Mesenchymal stem cell (in vitro differentiated cells and primary cell): ENCODE results near the gene EYA2.

Experiments used
- DNase-seq: peaks from one replicate; pipeline ENCODE4 v3.0.0-alpha.2; 2013
- H2AFZ ChIP-seq: one replicate; pipeline ENCODE4 v1.6.1; 2013; ENCODE audit warnings: low read depth, mild to moderate bottlenecking, control low read depth, inconsistent platforms, low read length, moderate library complexity
- H2AK5ac ChIP-seq: 2 replicates; pipeline ENCODE4 v1.6.1; 2013; ENCODE audit warnings: low read length, moderate library complexity, mild to moderate bottlenecking, inconsistent platforms; ENCODE audit not compliant: severe bottlenecking
- H2BK120ac ChIP-seq: one replicate; pipeline ENCODE4 v1.6.1; 2013; ENCODE audit warnings: low read depth, mild to moderate bottlenecking, inconsistent platforms, low read length, moderate library complexity
- H2BK12ac ChIP-seq, 2 experiments: one replicate each; pipeline ENCODE4 v1.6.1; 2013; ENCODE audit warnings: inconsistent platforms in 2 of 2, low read length in 2 of 2, mild to moderate bottlenecking in 2 of 2, moderate library complexity in 2 of 2, control low read depth in 1 of 2
- H2BK15ac ChIP-seq: one replicate; pipeline ENCODE4 v1.6.1; 2013; ENCODE audit warnings: mild to moderate bottlenecking, low read depth, inconsistent platforms; ENCODE audit not compliant: poor library complexity, severe bottlenecking
- H2BK5ac ChIP-seq: 2 replicates; pipeline ENCODE4 v1.6.1; 2013; ENCODE audit warnings: low read depth, mild to moderate bottlenecking, low read length, control low read depth, inconsistent platforms; ENCODE audit not compliant: poor library complexity, severe bottlenecking
- H3K14ac ChIP-seq, 2 experiments: one replicate each; pipeline ENCODE4 v1.6.1; 2013; ENCODE audit warnings: inconsistent platforms in 2 of 2, low read length in 2 of 2, control low read depth in 1 of 2, mild to moderate bottlenecking in 1 of 2, moderate library complexity in 1 of 2
- H3K18ac ChIP-seq, 2 experiments: one replicate each; pipeline ENCODE4 v1.6.1; 2013; ENCODE audit warnings: inconsistent platforms in 2 of 2, low read length in 2 of 2, control low read depth in 1 of 2, low read depth in 1 of 2, mild to moderate bottlenecking in 1 of 2
- H3K23ac ChIP-seq, 2 experiments: one replicate each; pipeline ENCODE4 v1.6.1; 2013; ENCODE audit warnings: inconsistent platforms in 2 of 2, low read length in 2 of 2, mild to moderate bottlenecking in 2 of 2, moderate library complexity in 2 of 2, control low read depth in 1 of 2
- H3K27ac ChIP-seq: 2 replicates; pipeline ENCODE4 v1.5.1; 2013; ENCODE audit warnings: mild to moderate bottlenecking, moderate library complexity, low read length, control low read depth, inconsistent platforms; ENCODE audit not compliant: poor library complexity, severe bottlenecking
- H3K27me3 ChIP-seq, 2 experiments: 2 replicates each; pipeline versions ENCODE4 v1.6.1 to v1.7.0; 2013; ENCODE audit warnings: low read length in 2 of 2, mild to moderate bottlenecking in 2 of 2, moderate library complexity in 2 of 2, control low read depth in 1 of 2, inconsistent platforms in 1 of 2; ENCODE audit not compliant: control insufficient read depth in 1 of 2, insufficient read depth in 1 of 2
- H3K36me3 ChIP-seq, 2 experiments: 2 replicates each; pipeline versions ENCODE4 v1.6.1 to v1.7.0; 2013; ENCODE audit warnings: low read length in 2 of 2, control low read depth in 1 of 2, inconsistent platforms in 1 of 2, low read depth in 1 of 2, mild to moderate bottlenecking in 1 of 2; ENCODE audit not compliant: insufficient read depth in 2 of 2, control insufficient read depth in 1 of 2
- H3K4ac ChIP-seq, 2 experiments: one replicate each; pipeline ENCODE4 v1.6.1; 2013; ENCODE audit warnings: inconsistent platforms in 2 of 2, low read length in 2 of 2, mild to moderate bottlenecking in 2 of 2, moderate library complexity in 2 of 2, control low read depth in 1 of 2, low read depth in 1 of 2
- H3K4me1 ChIP-seq: 2 replicates; pipeline ENCODE4 v1.6.1; 2013; ENCODE audit warnings: low read depth, low read length, control low read depth; ENCODE audit not compliant: control insufficient read depth, insufficient read depth
- H3K4me2 ChIP-seq: 2 replicates; pipeline ENCODE4 v1.6.1; 2013; ENCODE audit warnings: low read length, mild to moderate bottlenecking, inconsistent platforms; ENCODE audit not compliant: poor library complexity, severe bottlenecking
- H3K4me3 ChIP-seq, 2 experiments: 2 replicates each; pipeline versions ENCODE4 v1.5.1 to v1.7.0; 2013; ENCODE audit warnings: low read length in 2 of 2, mild to moderate bottlenecking in 2 of 2, control low read depth in 1 of 2, low read depth in 1 of 2; ENCODE audit not compliant: insufficient read depth in 1 of 2
- H3K79me1 ChIP-seq: replicated peaks from 2 replicates; pipeline ENCODE4 v1.6.1; 2013; ENCODE audit warnings: mild to moderate bottlenecking, control low read depth, low read length, inconsistent platforms; ENCODE audit not compliant: poor library complexity, severe bottlenecking
- H3K9ac ChIP-seq: 2 replicates; pipeline ENCODE4 v1.7.0; 2013; ENCODE audit warnings: mild to moderate bottlenecking, low read length, moderate library complexity
- H3K9me3 ChIP-seq: 2 replicates; pipeline ENCODE4 v1.7.0; 2013; ENCODE audit warnings: mild to moderate bottlenecking, low read length; ENCODE audit not compliant: control insufficient read depth
- H4K8ac ChIP-seq: one replicate; pipeline ENCODE4 v1.6.1; 2013; ENCODE audit warnings: inconsistent platforms, mild to moderate bottlenecking, low read length, moderate library complexity
- H4K91ac ChIP-seq: one replicate; pipeline ENCODE4 v1.6.1; 2013; ENCODE audit warnings: mild to moderate bottlenecking, low read length, inconsistent platforms
- WGBS: methylation state at CpG from one replicate; pipeline ENCODE4 v1.1.7; 2013; ENCODE audit warnings: mixed read lengths; 5-methylcytosine and 5-hydroxymethylcytosine counted together

The EYA2 gene

DNA sequence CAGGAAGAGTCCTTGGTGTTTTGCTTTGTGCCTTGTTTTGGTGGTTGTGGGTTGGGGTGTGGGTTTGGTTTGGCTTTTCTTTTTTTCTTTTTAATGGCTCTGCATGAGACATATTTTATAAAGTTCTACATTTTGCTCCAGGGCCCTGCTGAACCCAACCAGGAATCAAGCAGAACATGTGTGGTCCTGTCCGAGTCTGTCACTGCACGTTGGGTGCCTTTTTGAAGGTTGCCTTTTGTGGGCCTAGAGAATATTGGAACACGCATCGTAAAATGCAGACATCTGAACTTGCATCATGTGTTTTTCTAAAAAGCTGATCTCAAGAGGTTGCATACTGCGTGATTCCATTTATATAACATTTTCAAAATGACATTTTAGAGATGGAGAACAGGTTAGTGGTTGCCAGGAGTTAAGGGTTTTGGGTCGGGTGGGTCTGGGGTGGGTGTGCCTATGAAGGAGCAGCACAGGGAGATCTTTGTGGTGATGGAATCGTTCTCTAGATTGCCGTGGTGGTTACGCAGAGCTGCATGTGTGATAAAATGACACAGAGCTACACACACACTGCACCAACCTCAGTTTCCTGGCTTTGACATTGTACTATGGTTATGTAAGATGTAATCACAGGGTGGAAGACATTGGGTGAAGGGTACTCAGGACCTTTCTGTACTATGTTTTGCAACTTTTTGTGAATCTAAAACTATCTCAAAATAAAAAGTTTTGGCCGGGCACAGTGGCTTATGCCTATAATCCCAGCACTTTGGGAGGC is 80.2 kb downstream of the EYA2 start:
- Histone ChIP-seq H3K18ac (no peak overlapping the region), H3K27ac (no peak overlapping the region), H3K4me1 (no peaks in the 10 kb centered on the region), H2BK5ac (no peak overlapping the region), H3K14ac (no peak overlapping the region), H3K79me1 (no peaks in the 10 kb centered on the region), H2BK120ac (no peak overlapping the region), H3K4me2 (no peak overlapping the region), H4K91ac (no peak overlapping the region), H2AFZ (no peak overlapping the region), H3K9me3 (no peaks in the 10 kb centered on the region), H3K4ac (no peak overlapping the region), H3K23ac (no peak overlapping the region), H2AK5ac (no peak overlapping the region), H3K36me3 (no peaks in the 10 kb centered on the region), H4K8ac (no peak overlapping the region), H3K9ac (no peak overlapping the region), H2BK15ac (no peak overlapping the region), H3K27me3 (peaks cover 0 to 41% of the 10 kb centered on the region in 2 experiments), H3K4me3 (no peak overlapping the region), H2BK12ac (no peak overlapping the region)
- WGBS = 80% methylated on average over 6 of the region's 10 CpGs
- DNase-seq = no peak

DNA sequence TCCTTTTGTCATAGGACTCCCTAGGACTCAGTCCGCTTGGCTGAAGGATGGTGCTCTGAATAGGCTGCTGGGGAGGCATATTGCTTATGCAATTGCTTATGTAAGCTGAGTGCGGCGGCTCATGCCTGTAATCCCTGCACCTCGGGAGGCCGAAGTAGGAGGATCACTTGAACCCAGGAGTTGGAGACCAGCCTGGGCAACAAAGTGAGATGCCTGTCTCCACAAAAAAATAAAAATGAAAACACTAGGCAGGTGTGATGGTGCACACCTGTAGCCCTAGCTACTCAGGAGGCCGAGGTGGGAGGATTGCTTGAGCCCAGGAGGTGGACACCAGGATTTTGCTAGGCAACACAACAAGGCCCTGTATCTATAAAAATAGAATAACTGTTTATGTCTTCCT is 81.3 kb downstream of the EYA2 start:
- H2AK5ac ChIP-seq = no peak overlapping the region
- no peak overlapping the region for H3K18ac ChIP-seq
- no peaks in the 10 kb centered on the region for H3K4me1 ChIP-seq
- no peak overlapping the region for H3K27ac ChIP-seq
- no peaks in the 10 kb centered on the region for H3K9me3 ChIP-seq
- whole genome bisulfite sequencing = 85% methylated on average over 6 of the region's 6 CpGs
- no peak overlapping the region for H3K4ac ChIP-seq
- no peak overlapping the region for H2BK120ac ChIP-seq
- no peak overlapping the region for H3K4me3 ChIP-seq
- no peaks in the 10 kb centered on the region for H3K79me1 ChIP-seq
- no peak overlapping the region for H3K4me2 ChIP-seq
- H2BK12ac ChIP-seq = no peak overlapping the region
- no peaks in the 10 kb centered on the region for H3K36me3 ChIP-seq
- no peak overlapping the region for H2BK5ac ChIP-seq
- DNase-seq = no peak
- no peak overlapping the region for H3K14ac ChIP-seq
- no peak overlapping the region for H4K8ac ChIP-seq
- peaks cover 0 to 44% of the 10 kb centered on the region in 2 experiments for H3K27me3 ChIP-seq
- no peak overlapping the region for H3K23ac ChIP-seq
- H2AFZ ChIP-seq = no peak overlapping the region
- H4K91ac ChIP-seq = no peak overlapping the region
- no peak overlapping the region for H2BK15ac ChIP-seq
- H3K9ac ChIP-seq = no peak overlapping the region

DNA sequence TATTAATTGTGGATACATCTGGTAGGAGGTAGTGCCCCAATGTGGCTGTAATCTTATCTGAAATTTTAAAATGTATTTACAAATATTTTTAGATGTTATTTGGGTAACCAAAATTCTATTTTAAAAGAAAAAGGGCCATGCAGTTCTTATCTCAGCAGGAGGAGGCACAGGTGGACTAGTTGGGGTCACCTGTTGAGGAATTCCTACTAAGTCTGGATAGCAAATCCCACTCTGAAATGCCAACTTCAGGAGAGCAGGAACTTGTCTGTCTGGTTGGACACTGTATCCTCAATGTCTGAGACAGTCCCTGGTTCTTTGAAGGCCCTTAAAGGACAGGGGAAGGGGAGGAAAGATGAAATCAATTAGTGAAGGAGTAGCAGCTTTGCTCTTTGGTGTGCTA is 82.6 kb downstream of the EYA2 start:
- no peak overlapping the region for H2BK5ac ChIP-seq
- no peak overlapping the region for H3K18ac ChIP-seq
- H3K14ac ChIP-seq = no peak overlapping the region
- no peaks in the 10 kb centered on the region for H3K36me3 ChIP-seq
- no peak overlapping the region for H4K8ac ChIP-seq
- H2AK5ac ChIP-seq = no peak overlapping the region
- no peak for DNase-seq
- no peak overlapping the region for H2BK12ac ChIP-seq
- no peak overlapping the region for H2BK15ac ChIP-seq
- no peak overlapping the region for H3K4ac ChIP-seq
- no peak overlapping the region for H3K4me3 ChIP-seq
- H3K79me1 ChIP-seq = no peaks in the 10 kb centered on the region
- no peak overlapping the region for H4K91ac ChIP-seq
- peaks cover 0 to 39% of the 10 kb centered on the region in 2 experiments for H3K27me3 ChIP-seq
- H3K4me2 ChIP-seq = no peak overlapping the region
- H3K9ac ChIP-seq = no peak overlapping the region
- H3K9me3 ChIP-seq = no peaks in the 10 kb centered on the region
- no peak overlapping the region for H2AFZ ChIP-seq
- no peak overlapping the region for H3K23ac ChIP-seq
- H2BK120ac ChIP-seq = no peak overlapping the region
- H3K27ac ChIP-seq = no peak overlapping the region
- no peaks in the 10 kb centered on the region for H3K4me1 ChIP-seq

DNA sequence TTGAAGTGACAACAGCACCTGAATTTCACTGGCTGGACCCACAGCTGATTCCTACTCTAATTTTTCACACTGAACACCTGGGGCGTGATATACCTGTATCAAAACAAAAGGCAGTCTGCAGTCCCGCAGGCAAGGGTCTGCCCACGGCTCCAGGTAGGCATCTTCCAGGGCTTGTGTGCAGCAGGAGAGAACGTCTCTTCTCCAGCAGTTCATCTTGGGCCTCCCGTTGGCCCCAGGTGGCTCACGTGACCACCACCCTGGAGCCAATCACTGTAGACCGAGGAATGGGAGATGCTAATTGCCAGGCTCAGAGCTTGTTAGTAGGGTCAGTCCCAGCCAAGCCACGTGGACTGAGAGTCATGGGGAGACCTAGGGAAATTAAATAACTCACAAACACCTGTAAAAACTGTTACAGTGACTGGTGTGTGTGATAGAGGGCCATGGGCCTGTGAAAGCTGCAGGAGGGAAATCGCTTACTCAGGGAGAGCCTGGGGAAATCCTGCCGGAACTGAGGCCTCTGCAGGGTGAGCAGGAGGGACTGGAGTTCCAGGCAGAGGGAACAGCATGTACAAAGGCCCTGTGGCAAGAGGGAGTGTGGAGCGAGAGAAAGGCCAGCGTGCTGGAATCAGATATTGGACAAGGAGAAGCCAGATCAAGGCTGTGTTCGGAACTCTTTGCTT is 83.4 kb downstream of the EYA2 start:
- Histone ChIP-seq H3K79me1 (no peaks in the 10 kb centered on the region), H4K91ac (no peak overlapping the region), H3K4me2 (no peak overlapping the region), H3K4ac (no peak overlapping the region), H2AK5ac (no peak overlapping the region), H3K23ac (no peak overlapping the region), H3K4me3 (no peak overlapping the region), H3K14ac (no peak overlapping the region), H2BK15ac (no peak overlapping the region), H2BK12ac (no peak overlapping the region), H3K4me1 (no peaks in the 10 kb centered on the region), H3K9ac (no peak overlapping the region), H2BK5ac (no peak overlapping the region), H4K8ac (no peak overlapping the region), H3K9me3 (peaks cover 3% of the 10 kb centered on the region), H2AFZ (no peak overlapping the region), H2BK120ac (no peak overlapping the region), H3K18ac (no peak overlapping the region), H3K27me3 (peaks cover 0 to 32% of the 10 kb centered on the region in 2 experiments), H3K36me3 (no peaks in the 10 kb centered on the region), H3K27ac (no peak overlapping the region)
- DNase-seq = no peak
- 82% methylated on average over 12 of the region's 13 CpGs for WGBS
